HuH-7 (cell line): ENCODE results near the gene CRACDL.
"Not testable (repeated sequence)": the region's sequence is repeated elsewhere in the genome, so short reads cannot be mapped to it uniquely, and the experiment has no call there.

Experiments used
- DNase-seq: peaks from one replicate; pipeline ENCODE4 v3.0.0; 2011; ENCODE audit warnings: low spot score

CRACDL gene

DNA sequence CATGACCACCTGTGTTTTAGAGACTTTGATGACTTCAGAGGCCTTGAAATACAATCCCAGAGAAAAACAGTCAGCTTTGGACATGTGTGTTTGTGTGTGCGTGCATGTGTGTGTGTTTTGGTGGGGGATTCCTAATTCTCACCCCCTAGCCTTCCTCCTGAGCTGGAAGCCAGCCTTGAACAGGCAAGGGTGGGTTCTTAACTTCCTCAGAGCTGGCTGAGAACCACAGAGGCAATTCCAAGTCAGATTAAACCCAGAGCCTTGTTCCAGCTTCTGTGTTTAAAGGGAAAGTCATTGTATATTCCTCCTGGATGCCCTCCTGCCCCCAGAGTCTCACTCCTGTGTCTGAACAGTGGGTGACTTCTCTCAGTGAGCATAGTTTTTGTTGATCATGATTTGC, 159.9 kb downstream of the CRACDL start:
- no peak for DNase-seq

DNA sequence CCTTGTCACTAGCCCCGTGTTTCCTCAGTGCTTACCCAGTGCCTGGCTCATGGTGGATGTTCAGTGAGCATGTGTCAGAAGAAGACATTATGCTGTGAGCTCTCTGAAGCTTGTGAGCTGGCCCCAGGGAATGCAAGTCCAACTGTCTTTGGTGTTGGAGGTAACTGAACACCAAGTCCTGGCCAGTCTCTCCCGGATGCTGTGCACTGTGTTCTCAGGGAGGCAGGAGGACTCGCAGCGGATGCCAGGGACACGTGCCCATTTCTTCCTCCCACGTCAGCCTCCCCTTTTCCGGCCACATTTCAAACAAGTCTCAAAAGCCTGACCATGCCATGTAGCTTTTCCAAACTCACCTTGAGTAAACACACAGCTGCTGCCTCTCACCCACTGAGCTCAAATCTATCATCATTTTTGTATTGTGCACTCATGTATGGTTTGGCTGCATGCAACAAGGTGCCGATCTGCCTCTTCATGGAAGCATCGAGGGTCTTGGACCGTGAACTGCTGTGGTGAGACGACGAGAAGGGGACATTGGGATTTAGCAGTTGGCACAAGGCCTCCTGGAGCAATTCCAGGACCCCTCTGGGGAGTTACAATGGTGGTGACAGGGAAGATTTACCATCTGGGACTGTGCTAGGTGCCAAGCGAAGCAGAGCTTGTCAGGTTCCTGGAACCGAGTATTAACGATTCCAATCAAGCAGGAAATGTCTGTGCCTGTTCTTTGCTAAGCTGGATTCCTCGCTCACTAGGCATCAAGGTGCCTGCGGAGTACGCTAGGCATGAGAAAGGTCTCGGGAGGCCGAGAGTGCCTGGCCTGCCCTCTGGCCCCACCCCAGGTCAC, 160.7 kb downstream of the CRACDL start:
- no peak for DNase-seq

DNA sequence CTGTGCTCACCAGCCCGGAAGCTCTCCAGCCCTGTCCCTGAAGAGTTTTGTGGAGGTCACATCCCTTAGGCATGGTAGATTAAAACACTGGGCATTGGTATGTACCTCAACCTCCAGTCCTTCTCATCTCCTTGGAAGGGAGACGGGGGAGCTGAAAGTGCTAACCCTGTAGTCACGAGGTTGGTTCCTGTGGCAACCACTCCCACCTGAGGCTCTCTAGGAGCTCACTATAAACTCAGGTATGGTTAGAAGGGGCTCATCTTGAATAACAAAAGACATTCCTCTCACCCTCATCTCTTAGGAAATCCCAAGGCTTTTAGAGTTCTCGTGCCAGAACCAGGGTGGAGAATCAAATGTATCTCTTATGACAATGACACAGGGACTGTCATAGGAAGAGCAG, 162.1 kb downstream of the CRACDL start:
- DNase-seq = no peak

- no peak for DNase-seq
Observed at GRCh38 chr2:98773169-98773568, 162.9 kb downstream of the CRACDL start.

GRCh38 chr2:98772536-98772935, 163.5 kb downstream of the CRACDL start:
- DNase-seq = no peak

GRCh38 chr2:98771721-98772524, 164.1 kb downstream of the CRACDL start:
- DNase-seq = no peak

- DNase-seq = no peak
Observed at GRCh38 chr2:98771264-98771663, 164.8 kb downstream of the CRACDL start.

- no peak for DNase-seq
Observed at GRCh38 chr2:98769784-98770183, 166.2 kb downstream of the CRACDL start.

DNA sequence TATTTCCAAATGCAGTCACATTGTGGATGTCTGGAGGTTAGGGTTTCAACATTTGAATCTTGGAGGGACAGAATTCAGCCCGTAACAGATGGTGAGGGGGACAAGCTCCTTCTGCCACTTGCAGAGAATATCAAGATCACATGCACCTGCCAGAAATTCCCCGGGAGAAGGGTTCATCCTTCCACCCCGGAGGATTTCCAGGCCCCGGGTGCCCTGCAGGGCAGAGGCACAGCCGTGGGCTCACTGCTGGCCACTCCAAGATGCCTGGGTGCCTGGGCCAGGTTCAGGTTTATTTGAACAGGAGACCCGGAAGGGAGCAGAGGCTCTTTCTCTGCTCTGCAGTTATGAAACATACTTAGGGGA, 166.9 kb downstream of the CRACDL start:
- DNase-seq = no peak

GRCh38 chr2:98768384-98769113, 167.5 kb downstream of the CRACDL start:
- no peak for DNase-seq

GRCh38 chr2:98764499-98764898, 171.5 kb downstream of the CRACDL start:
- no peak for DNase-seq

GRCh38 chr2:98763209-98763951, 172.6 kb downstream of the CRACDL start:
- no peak for DNase-seq

DNA sequence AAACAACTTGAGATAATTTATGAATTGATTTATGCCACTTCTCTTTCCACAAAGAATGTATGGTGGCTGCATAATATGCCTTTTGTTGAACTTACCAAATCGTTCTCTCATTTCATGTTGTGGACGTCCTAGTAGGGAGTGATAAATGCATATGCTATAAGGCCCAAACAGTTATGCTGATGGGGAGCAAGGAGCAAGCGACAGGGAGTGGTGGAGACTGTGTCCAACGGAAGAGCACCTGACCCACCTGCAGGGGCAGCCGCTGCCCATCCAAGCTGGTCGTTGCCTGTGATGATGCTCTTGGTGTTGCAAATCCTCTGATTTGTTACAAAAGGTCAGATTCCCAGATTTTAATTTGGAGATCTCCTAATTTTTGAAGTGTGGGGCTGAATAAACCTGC, 174.1 kb downstream of the CRACDL start:
- no peak for DNase-seq

DNA sequence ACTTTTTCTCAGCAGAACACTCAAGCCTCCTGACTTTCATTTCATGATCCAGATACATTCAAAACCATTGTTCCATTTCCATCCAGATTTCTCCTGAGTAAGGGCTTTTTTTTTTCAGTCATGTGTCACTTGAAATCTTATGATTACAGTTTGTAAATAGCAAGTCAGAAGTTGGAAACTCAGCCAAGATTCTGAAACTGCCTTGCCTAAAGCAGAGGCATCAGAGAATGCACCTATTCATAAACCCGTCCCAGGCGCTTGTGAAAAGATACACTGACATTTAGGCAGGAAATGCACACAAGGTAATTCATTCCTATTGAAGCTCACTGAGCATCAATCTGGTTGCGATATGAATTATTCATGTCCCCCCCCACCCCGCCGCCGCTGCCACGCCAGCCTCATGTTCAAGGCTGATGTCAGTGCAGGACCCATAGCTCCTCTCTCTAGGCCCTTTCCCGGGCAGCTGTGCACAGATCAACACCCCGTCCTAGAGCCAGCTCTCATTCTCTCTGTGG, 174.7 kb downstream of the CRACDL start:
- no peak for DNase-seq

GRCh38 chr2:98759827-98760625, 176.0 kb downstream of the CRACDL start:
- DNase-seq = no peak

GRCh38 chr2:98759338-98759737, 176.7 kb downstream of the CRACDL start:
- no peak for DNase-seq

DNA sequence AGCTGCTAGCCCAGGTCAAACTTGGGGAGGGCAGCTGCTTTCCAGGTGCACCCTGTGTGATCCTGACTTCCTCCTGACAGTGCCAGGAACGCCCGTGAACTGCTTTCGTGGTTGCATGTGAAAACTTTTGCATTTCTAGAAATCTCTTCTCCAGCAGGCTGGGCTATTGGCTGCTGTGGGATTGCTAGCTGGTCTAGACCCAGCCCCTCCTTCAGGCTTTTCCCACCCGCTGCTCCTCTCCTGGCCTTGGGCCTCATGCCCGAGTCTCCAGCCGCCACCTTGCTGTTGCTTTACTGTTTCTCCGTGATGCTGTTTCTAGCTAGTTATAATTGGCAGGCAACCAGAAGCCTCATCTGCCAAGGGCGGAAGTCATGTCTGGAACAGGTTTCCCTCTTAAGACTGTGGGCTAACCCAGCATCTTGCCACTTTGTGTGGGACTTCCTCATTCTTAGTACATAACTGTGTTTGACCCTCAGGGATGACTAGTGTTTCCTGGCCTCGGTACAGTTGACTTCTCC, 178.1 kb downstream of the CRACDL start:
- no peak for DNase-seq

DNA sequence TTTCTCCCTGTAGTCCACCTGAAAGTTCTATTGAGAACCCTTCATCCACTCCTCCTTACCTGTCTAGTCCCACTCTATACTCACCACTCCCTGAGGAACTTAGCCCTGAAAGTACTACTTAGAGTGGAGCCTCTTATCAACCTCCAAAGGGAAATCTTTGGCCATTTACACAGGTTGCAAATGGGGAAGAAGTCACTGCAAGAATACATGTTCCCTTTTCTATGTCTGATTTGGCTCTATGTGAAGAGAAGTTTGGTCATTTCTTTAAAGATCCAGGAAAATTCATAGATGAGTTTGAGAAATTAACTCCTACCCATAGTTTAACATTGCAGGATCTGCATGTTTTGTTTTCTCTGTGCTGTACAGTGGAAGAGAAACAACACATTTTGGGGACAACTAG, 182.2 kb downstream of the CRACDL start:
- no peak for DNase-seq

DNA sequence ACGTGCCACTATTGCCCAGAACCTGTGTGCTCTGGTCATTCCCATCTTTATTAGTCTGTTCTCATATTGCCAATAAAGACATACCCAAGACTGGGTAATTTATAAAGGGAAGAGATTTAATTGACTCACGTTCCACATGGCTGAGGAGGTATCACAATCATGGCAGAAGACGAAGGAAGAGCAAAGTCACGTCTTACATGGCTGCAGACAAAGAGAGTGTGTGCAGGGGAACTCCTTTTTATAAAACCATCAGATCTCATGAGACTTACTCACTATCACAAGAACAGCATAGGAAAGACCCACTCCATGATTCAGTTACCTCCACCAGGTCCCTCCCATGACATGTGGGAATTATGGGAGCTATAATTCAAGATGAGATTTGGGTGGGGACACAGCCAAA, 183.3 kb downstream of the CRACDL start:
- not testable (repeated sequence) for DNase-seq

DNA sequence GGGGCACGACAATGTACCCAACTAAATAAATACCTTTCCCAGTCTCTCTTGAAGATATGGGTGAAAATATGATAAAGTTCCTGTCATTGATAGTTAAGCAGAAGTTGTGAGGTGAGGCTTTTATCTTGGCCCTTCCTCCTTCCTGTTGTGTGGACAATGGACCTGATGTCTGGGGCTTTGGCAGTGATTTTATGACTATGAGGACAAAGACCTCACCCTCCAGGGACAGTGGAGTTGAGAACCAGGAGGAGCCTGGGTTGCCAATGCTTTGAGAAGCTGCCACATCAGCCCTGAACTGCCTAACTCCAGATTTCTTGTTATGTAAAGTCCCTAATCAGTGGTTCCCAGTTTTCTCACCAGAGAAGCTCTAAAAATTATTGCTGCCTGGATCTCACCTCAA, 184.3 kb downstream of the CRACDL start:
- no peak for DNase-seq
